Naive B cell (primary cell): ENCODE data around the gene RNU7-1. TPM values are rescaled to one million over a fixed set of nuclear protein-coding genes. Genes with fewer than 3 reads are reported as not detected.

ENCODE experiments used
- ATAC-seq, 2 donors: fragments of 150-1000 bp; cut with Tn5 transposase; 2 replicates each; pipeline ENCODE4 v1.10.0; 2021; ENCODE audit warnings: low read depth in 2 of 2, mild to moderate bottlenecking in 2 of 2, moderate library complexity in 2 of 2
- DNase-seq: peaks from one replicate; pipeline ENCODE4 v3.0.0; 2022
- H3K27ac Mint-ChIP-seq, 6 donors: one replicate each; pipeline ENCODE4 v1.8.0; 2020 to 2022; ENCODE audit warnings: mild to moderate bottlenecking in 6 of 6, mixed read lengths in 6 of 6, moderate library complexity in 5 of 6, inconsistent platforms in 2 of 6
- H3K27me3 Mint-ChIP-seq, 3 donors: one replicate each; pipeline ENCODE4 v1.8.0; 2021 to 2022; ENCODE audit warnings: mixed read lengths in 3 of 3, mild to moderate bottlenecking in 1 of 3
- H3K36me3 Mint-ChIP-seq, 2 donors: one replicate each; pipeline ENCODE4 v1.8.0; 2020 to 2022; ENCODE audit warnings: mixed read lengths in 2 of 2, inconsistent platforms in 1 of 2, mild to moderate bottlenecking in 1 of 2
- H3K4me1 Mint-ChIP-seq, 3 donors: one replicate each; pipeline ENCODE4 v1.8.0; 2020 to 2022; ENCODE audit warnings: mixed read lengths in 3 of 3, inconsistent platforms in 1 of 3, mild to moderate bottlenecking in 1 of 3, moderate library complexity in 1 of 3
- H3K4me3 Mint-ChIP-seq, 8 donors: one replicate each; pipeline ENCODE4 v1.8.0; 2020 to 2022; ENCODE audit warnings: mild to moderate bottlenecking in 8 of 8, mixed read lengths in 8 of 8, moderate library complexity in 8 of 8, inconsistent platforms in 2 of 8
- H3K9me3 Mint-ChIP-seq, 7 donors: one replicate each; pipeline ENCODE4 v1.8.0; 2020 to 2022; ENCODE audit warnings: mixed read lengths in 7 of 7, mild to moderate bottlenecking in 5 of 7, inconsistent platforms in 2 of 7, moderate library complexity in 1 of 7
- polyA plus RNA-seq, 6 donors: library from polyadenylated mRNA; unstranded; fragments of 300-500 nt; fragmentation: Illumina TruSeq; gene quantifications; one replicate each; pipeline ENCODE4 v1.2.3, GENCODE V29; 2021; ENCODE audit warnings: low read depth in 6 of 6

RNU7-1 gene
- polyA plus RNA-seq, 6 donors from 2014 or later = not detected

DNA sequence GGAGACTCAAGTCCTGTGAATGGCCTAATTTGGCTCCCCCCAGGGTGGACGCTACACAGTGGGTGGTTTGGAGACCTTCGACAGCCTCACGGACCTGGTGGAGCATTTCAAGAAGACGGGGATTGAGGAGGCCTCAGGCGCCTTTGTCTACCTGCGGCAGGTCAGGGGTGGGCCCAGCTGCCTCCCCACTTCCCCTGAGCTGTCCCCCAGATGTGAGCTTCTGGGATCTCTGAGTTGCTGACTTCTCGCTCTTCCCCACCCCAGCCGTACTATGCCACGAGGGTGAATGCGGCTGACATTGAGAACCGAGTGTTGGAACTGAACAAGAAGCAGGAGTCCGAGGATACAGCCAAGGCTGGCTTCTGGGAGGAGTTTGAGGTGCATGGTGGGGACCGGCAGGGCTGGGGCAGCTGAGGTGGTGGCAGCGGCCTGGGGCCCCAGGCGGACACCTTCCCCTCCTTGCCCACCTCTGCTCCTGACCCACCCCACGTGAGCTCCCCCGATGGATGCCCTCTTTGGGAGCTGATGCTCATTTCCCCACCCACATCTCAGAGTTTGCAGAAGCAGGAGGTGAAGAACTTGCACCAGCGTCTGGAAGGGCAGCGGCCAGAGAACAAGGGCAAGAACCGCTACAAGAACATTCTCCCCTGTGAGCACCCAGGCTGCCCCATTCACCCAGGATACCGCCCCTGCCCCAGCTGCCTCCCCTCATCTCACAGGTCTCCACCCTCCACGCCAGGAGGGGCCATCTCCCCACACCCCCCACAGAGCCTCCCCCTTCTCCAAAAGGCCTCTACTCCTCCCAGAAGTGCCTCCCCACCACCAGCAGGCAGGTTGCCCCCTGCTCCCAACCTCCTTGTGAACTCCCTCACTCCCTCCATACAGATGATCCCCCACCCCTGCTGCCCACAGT is 11.7 kb downstream of the RNU7-1 start:
- Mint-ChIP-seq H3K4me1 (peaks cover 67 to 80% (median 71%) of the 10 kb centered on the region in 3 donors), H3K36me3 (peaks cover 26 to 74% of the 10 kb centered on the region in 2 donors), H3K9me3 (no peaks in the 10 kb centered on the region), H3K27me3 (no peaks in the 10 kb centered on the region), H3K27ac (peak overlapping the region in 5 of 6 donors; percentile 83 to 98 (median 97)), H3K4me3 (peak overlapping the region; percentile 90 to 99 (median 98))
- ATAC-seq (no peak), DNase-seq (no peak)

DNA sequence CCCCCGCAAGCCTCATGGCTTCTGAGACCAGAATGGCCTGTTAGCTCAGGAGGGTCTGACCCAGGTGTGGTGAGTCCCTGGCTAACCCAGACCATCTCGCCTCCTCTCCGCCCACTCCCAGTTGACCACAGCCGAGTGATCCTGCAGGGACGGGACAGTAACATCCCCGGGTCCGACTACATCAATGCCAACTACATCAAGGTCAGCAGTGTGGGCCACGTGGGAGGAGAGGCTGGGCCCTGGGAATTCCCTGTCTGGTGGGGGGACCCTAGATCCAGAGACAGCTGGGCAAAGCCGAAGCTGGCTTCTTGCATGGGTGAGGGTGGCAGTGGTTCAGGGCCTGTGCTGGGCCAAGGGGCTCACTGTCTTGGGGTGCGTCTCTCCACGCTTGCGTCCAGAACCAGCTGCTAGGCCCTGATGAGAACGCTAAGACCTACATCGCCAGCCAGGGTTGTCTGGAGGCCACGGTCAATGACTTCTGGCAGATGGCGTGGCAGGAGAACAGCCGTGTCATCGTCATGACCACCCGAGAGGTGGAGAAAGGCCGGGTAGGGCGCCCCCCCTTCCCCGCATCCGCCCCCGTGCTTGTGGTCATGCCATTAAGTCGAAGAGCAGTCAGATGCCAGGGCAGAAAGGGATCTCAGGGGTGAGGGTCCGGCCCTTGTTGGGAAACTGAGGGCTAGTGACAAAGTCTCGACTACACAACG is 12.6 kb downstream of the RNU7-1 start:
- peak overlapping the region; percentile 80 to 99 (median 96) for H3K4me3 Mint-ChIP-seq
- ATAC-seq (no peak), DNase-seq (no peak)
- peak overlapping the region in 5 of 6 donors; percentile 90 to 98 (median 93) for H3K27ac Mint-ChIP-seq
- no peaks in the 10 kb centered on the region for H3K27me3 Mint-ChIP-seq
- H3K9me3 Mint-ChIP-seq = no peaks in the 10 kb centered on the region
- peaks cover 67 to 80% (median 72%) of the 10 kb centered on the region in 3 donors for H3K4me1 Mint-ChIP-seq
- H3K36me3 Mint-ChIP-seq = peaks cover 27 to 82% of the 10 kb centered on the region in 2 donors

DNA sequence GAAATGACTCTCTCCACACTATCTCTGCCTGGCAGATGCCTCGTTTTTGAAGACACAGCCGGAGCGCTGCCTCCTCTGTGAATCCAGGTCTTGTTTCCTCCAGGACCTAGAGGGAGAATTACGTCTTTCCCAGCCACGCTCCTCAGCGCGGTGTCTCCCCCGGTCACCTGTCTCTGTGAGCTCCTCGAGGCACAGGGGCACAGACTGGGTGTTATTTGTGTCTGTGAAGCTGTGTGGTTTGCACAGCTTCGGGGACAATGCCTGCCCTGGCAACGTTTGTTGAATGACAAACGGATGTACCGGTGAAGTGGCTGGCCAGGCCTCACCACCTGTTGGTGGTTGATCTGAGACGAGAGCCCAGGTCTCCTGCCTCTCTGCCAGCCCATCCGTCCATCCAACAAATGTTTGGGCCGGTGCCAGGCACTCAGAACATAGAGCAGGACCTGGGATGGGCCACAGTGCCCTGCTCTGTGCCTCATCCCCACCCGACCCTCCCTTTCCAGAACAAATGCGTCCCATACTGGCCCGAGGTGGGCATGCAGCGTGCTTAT is 13.6 kb downstream of the RNU7-1 start:
- H3K27me3 Mint-ChIP-seq = no peaks in the 10 kb centered on the region
- DNase-seq (no peak), ATAC-seq (no peak)
- H3K9me3 Mint-ChIP-seq = no peaks in the 10 kb centered on the region
- H3K4me3 Mint-ChIP-seq = peak overlapping the region; percentile 80 to 99 (median 96)
- H3K4me1 Mint-ChIP-seq = peaks cover 78 to 90% (median 83%) of the 10 kb centered on the region in 3 donors
- H3K27ac Mint-ChIP-seq = peak overlapping the region; percentile 63 to 99 (median 94)
- H3K36me3 Mint-ChIP-seq = peaks cover 32 to 78% of the 10 kb centered on the region in 2 donors

DNA sequence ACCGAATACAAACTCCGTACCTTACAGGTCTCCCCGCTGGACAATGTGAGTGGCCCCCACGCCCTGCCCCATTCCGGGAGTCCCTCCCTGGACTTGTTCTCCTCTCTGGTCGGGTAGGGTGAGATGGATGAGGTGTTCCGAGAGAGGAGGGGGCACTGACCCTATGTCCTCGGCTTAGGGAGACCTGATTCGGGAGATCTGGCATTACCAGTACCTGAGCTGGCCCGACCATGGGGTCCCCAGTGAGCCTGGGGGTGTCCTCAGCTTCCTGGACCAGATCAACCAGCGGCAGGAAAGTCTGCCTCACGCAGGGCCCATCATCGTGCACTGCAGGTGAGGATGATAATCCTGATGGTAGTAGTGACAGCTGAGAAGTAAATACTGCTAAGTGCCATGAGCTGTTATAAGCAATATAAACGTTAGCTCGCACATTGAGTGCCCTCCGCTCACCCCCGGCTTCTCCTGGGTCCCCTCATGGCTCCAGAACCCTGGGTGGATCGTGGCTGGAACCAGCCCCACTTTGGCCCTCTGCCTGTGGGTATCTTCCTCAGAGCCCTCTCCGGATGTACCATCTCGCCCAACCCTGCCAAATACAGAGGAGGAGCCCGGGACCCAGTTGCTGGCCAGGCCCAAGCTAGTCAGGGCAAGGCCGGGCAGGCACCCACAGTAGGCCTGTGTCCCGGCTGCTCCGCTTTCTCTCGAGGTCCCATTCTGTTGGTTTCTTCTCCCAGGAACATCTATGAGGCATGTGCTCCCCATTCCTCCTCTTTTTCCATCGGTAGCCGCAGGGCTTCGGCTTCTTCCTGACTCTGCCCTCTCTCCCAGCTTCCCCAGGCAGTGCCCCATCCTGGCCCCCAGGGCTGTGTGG is 14.4 kb downstream of the RNU7-1 start:
- ATAC-seq (no peak), DNase-seq (no peak)
- no peaks in the 10 kb centered on the region for H3K9me3 Mint-ChIP-seq
- H3K4me3 Mint-ChIP-seq = peak overlapping the region; percentile 90 to 98 (median 96)
- H3K27ac Mint-ChIP-seq = peak overlapping the region; percentile 98 to 100 (median 99)
- H3K36me3 Mint-ChIP-seq = peaks cover 24 to 71% of the 10 kb centered on the region in 2 donors
- H3K27me3 Mint-ChIP-seq = no peaks in the 10 kb centered on the region
- H3K4me1 Mint-ChIP-seq = peaks cover 83 to 98% (median 87%) of the 10 kb centered on the region in 3 donors

DNA sequence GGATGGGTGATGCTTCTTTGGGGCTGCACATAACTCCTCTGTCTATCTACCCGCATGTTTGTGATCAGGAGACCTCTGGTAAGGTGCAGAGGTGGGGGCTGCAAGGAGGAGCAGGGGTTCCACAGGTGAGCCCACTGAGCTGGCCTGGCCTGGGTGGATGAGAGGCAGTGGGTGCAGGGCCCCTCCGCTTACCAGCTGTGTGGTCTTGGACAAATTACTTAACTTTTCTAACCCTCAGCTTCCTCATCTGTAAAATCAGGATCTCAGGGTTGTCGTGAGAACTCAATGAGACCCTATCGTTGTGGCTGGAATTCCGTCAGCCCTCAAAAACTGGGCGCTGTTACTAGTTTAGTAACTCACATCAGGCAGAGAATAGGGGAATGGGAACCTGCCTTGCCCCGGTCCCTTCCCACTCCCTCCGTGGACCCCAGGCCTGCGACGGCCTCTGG is 15.0 kb downstream of the RNU7-1 start:
- Mint-ChIP-seq H3K27me3 (no peaks in the 10 kb centered on the region), H3K36me3 (peaks cover 21 to 64% of the 10 kb centered on the region in 2 donors), H3K4me3 (peak overlapping the region; percentile 90 to 98 (median 96)), H3K4me1 (peaks cover 80 to 95% (median 88%) of the 10 kb centered on the region in 3 donors), H3K27ac (peak overlapping the region; percentile 98 to 100 (median 99)), H3K9me3 (no peaks in the 10 kb centered on the region)
- ATAC-seq (peak; percentile 1), DNase-seq (no peak)

DNA sequence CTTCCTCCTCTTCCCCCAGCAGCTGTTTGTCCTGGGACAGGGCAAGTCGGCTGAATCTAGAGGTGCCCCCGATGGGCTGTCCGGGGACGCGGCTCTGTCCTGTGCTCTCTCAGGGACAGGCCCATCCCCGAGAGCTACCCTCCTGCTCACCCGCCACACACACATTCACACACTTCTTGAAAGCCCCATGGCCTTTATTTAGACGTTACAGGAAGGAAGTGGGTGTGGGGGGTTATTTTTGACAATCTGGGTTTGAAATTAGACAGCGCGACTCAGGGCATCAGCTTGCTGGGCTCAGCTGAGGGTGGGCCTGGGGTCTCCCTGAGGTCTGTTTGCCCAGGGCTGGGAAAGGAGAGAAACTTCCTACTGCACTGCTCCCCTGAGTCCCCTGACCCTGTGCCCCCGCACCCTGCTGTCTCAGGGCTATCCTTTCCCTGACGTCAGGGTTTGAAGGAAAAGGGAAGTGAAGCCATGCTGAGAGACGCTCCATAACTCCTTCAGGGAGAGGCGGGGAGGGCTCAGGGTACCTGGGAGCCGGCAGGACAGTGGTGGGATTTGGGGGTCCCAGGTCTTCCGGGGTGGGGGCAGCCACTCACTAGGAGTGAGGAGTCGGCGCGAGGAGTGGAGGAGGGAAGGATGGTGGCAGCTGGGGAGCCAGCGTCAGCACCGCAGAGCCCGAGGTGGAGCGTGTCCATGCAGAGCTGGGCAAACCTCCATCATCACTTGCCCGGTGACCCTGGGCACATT is 15.6 kb downstream of the RNU7-1 start:
- Mint-ChIP-seq H3K27ac (peak overlapping the region; percentile 98 to 100 (median 99)), H3K9me3 (no peaks in the 10 kb centered on the region)
- peak; percentile 78 to 81 for ATAC-seq

DNA sequence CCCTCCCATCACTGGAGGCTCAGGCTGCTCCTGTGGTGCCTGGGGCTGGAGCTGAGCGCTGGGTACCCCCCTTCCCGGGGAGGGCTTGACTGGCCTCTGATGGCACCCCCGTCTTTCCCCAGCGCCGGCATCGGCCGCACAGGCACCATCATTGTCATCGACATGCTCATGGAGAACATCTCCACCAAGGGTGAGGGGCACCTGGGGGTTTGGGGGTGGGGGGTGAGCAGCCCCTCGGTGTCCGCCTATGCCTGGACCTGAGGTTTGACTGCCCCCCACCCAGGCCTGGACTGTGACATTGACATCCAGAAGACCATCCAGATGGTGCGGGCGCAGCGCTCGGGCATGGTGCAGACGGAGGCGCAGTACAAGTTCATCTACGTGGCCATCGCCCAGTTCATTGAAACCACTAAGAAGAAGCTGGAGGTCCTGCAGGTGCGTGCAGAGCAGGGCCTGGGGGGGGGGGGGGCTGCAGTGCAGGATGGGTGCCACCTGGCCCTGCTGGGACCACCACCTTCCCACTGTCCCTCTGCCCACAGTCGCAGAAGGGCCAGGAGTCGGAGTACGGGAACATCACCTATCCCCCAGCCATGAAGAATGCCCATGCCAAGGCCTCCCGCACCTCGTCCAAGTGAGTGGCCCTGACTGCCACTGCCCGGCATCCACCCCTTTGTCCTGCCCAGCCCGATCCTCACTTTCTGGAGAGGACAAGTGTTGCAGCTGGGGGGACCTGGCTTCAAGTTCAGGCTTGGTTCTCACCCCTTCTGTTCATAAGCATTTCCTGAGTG is 16.4 kb downstream of the RNU7-1 start:
- peak overlapping the region; percentile 98 to 100 (median 99) for H3K27ac Mint-ChIP-seq
- no peaks in the 10 kb centered on the region for H3K9me3 Mint-ChIP-seq
- peaks cover 21 to 51% of the 10 kb centered on the region in 2 donors for H3K36me3 Mint-ChIP-seq
- peak overlapping the region; percentile 90 to 98 (median 96) for H3K4me3 Mint-ChIP-seq
- ATAC-seq (no peak), DNase-seq (no peak)
- peaks cover 76 to 91% (median 88%) of the 10 kb centered on the region in 3 donors for H3K4me1 Mint-ChIP-seq
- H3K27me3 Mint-ChIP-seq = no peaks in the 10 kb centered on the region

More for the DNA sequence above, 15.6 kb downstream of the RNU7-1 start:
- Mint-ChIP-seq H3K27me3 (no peaks in the 10 kb centered on the region), H3K4me1 (peaks cover 77 to 91% (median 88%) of the 10 kb centered on the region in 3 donors), H3K4me3 (peak overlapping the region; percentile 90 to 98 (median 96)), H3K36me3 (peaks cover 21 to 58% of the 10 kb centered on the region in 2 donors)
- DNase-seq = peak; percentile 89

DNA sequence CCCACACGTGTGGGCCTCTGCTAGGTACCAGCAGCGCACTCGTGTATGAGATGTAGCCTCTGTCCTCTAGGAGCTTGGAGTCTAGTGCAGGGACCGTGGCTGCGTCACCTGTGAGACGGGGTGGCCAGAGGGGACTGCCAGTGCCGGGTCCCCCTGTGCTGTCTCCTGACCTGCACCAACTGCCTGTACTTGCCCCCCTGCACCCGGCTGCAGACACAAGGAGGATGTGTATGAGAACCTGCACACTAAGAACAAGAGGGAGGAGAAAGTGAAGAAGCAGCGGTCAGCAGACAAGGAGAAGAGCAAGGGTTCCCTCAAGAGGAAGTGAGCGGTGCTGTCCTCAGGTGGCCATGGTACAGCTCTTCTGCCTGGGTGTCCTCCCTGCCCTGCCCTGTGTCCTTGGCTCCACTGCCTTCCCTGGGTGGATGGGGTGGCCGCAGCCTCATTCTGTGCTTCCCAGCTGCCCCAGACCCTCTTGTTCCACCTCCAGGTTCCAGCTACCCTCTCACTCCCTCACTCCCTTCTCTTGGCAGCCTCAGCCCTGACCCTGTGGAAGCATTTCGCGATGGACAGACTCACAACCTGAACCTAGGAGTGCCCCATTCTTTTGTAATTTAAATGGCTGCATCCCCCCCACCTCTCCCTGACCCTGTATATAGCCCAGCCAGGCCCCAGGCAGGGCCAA is 17.1 kb downstream of the RNU7-1 start:
- DNase-seq = no peak
- Mint-ChIP-seq H3K4me1 (peaks cover 74 to 90% (median 89%) of the 10 kb centered on the region in 3 donors), H3K9me3 (no peaks in the 10 kb centered on the region), H3K27me3 (no peaks in the 10 kb centered on the region), H3K4me3 (peak overlapping the region; percentile 82 to 98 (median 95)), H3K36me3 (peaks cover 21 to 47% of the 10 kb centered on the region in 2 donors), H3K27ac (peak overlapping the region; percentile 94 to 99 (median 98))
- no peak for ATAC-seq

DNA sequence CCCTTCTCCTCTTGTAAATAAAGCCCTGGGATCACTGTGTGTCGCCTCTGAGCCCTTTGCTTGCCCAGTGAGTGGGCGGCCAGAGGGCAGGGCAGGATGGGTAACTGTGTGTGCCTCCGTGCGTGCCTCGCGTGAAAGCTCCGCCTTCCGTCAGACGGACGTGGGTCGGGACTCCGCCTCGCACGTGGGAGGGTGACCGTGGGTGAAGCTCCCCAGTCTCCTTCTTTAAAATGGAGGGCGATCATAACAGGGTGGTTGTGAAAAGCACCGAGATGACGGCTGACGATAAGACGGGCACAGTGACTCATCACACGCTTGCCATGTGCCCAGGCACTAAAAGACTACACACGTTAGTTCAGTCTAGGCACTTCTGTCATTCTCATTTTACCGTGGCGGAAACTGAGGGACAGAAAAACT is 17.7 kb downstream of the RNU7-1 start:
- DNase-seq (peak; percentile 77), ATAC-seq (peak; percentile 44 to 47)
- Mint-ChIP-seq H3K4me3 (peak overlapping the region; percentile 82 to 98 (median 95)), H3K9me3 (no peaks in the 10 kb centered on the region), H3K36me3 (peaks cover 24 to 43% of the 10 kb centered on the region in 2 donors), H3K27me3 (no peaks in the 10 kb centered on the region), H3K4me1 (peaks cover 69 to 84% (median 84%) of the 10 kb centered on the region in 3 donors), H3K27ac (peak overlapping the region; percentile 94 to 99 (median 98))

DNA sequence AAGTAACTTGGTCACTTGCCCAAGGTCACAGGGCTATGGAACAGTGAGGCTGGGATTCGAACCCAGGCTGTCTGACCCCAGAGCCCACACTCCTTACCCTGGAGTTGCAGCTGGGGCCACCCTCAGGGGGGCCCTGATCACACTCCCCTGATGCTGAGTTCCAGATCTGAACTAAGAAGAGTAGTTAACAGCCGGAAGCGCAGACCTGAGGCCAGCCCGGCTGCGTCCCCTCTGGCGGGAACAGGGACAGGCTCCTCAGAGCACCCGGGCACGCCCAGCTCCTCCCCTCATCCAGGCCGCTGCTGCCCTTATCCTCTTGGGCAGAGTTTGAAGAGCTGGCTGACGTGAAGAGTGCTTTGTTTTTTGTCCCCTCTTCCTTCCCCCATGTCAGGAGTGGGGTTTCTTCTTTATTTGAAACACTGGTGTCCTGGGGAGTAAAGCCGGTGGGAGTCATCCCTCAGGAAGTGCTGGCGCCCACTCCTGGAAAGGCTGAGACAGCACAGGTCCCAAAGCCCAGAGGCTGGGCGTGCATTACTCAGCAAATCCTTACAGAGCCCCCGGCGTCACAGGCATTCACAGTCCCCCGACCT is 18.2 kb downstream of the RNU7-1 start:
- H3K9me3 Mint-ChIP-seq = no peaks in the 10 kb centered on the region
- H3K27me3 Mint-ChIP-seq = no peaks in the 10 kb centered on the region
- peak overlapping the region; percentile 82 to 98 (median 95) for H3K4me3 Mint-ChIP-seq
- no peak for ATAC-seq
- H3K4me1 Mint-ChIP-seq = peaks cover 64 to 79% (median 79%) of the 10 kb centered on the region in 3 donors
- H3K36me3 Mint-ChIP-seq = peaks cover 25 to 41% of the 10 kb centered on the region in 2 donors
- peak overlapping the region; percentile 94 to 99 (median 98) for H3K27ac Mint-ChIP-seq
- DNase-seq = no peak
